K562 (cell line): Measurements from ENCODE around the gene PAH. TPM values are rescaled to one million over a fixed set of nuclear protein-coding genes. Genes with fewer than 3 reads are reported as not detected.

Experiments used
- ATAC-seq: fragments of 200-7000 bp; cut with Tn5 transposase; 3 replicates; pipeline ENCODE4 v1.9.1; 2020; ENCODE audit warnings: moderate library complexity
- BruUV-seq: library from RNA; stranded (reverse); fragments of 400-500 nt; replicated peaks from 2 replicates; lab custom pipeline; 2021; lab: Mats Ljungman, UMichigan
- CTCF ChIA-PET: fragments of 300-600 bp; formaldehyde crosslinking; extraction: SDS; loops from one replicate; lab custom pipeline; 2021; ENCODE audit warnings: low intra/inter-chr PET ratio; lab: Yijun Ruan, JAX
- POLR2A ChIA-PET: fragments of 300-600, 350-650 bp; sonication (Branson Sonifier 250); formaldehyde crosslinking; extraction: SDS; loops from one replicate; lab custom pipeline; 2021; ENCODE audit warnings: antibody characterized with exemption, inconsistent platforms; lab: Yijun Ruan, JAX
- DNase-seq, 4 experiments: peaks; one replicate each; pipeline versions ENCODE4 v3.0.0 to v3.0.0-alpha.2; 2011 to 2018; ENCODE audit warnings: low spot score in 3 of 4, mixed read lengths in 3 of 4; ENCODE audit errors: extremely low read depth in 1 of 4
- FAIRE-seq: peaks from 2 replicates; lab custom pipeline; 2011; peaks lifted over from hg19 to GRCh38; lab: Jason Lieb, UNC
- H2AFZ ChIP-seq: 2 replicates; pipeline ENCODE4 v1.6.0; 2011; ENCODE audit warnings: low read depth, low read length, control low read depth, inconsistent platforms
- H3K27ac ChIP-seq: fragments of 200-600 bp; 3 replicates; pipeline ENCODE4 v1.8.0; 2011; ENCODE audit warnings: low read depth, mild to moderate bottlenecking, control low read depth, inconsistent platforms, low read length, moderate library complexity, mixed read lengths; ENCODE audit errors: extremely low read depth
- H3K27me3 ChIP-seq, 2 experiments: fragments of 300-600 bp in 1 of 2; 2 replicates in 1 of 2; 3 replicates in 1 of 2; pipeline versions ENCODE4 v1.6.0 to v1.8.0; 2011; ENCODE audit warnings: inconsistent platforms in 2 of 2, low read length in 2 of 2, mild to moderate bottlenecking in 1 of 2, mixed read lengths in 1 of 2, moderate library complexity in 1 of 2; ENCODE audit not compliant: control insufficient read depth in 2 of 2, insufficient read depth in 2 of 2
- H3K36me3 ChIP-seq: fragments of 300-600 bp; 3 replicates; pipeline ENCODE4 v1.8.0; 2011; ENCODE audit warnings: mild to moderate bottlenecking, low read length, inconsistent platforms; ENCODE audit not compliant: control insufficient read depth, insufficient read depth
- H3K4me1 ChIP-seq, 2 experiments: fragments of 200-600 bp in 1 of 2; replicated peaks in 1 of 2; 2 replicates in 1 of 2; 3 replicates in 1 of 2; pipeline versions ENCODE4 v1.5.1 to v1.8.0; 2011; ENCODE audit warnings: inconsistent platforms in 2 of 2, low read length in 2 of 2, mild to moderate bottlenecking in 1 of 2, mixed read lengths in 1 of 2, moderate library complexity in 1 of 2; ENCODE audit not compliant: control insufficient read depth in 2 of 2, insufficient read depth in 2 of 2
- H3K4me2 ChIP-seq: 2 replicates; pipeline ENCODE4 v1.6.1; 2011; ENCODE audit warnings: low read length, control low read depth, inconsistent platforms, mixed read lengths; ENCODE audit not compliant: insufficient read depth
- H3K4me3 ChIP-seq: fragments of 200-600 bp; sonication (generic), shearing (Covaris generic); 2 replicates; pipeline ENCODE4 v1.5.1; 2016; ENCODE audit warnings: control low read depth, inconsistent platforms
- H3K79me2 ChIP-seq: fragments of 200-600 bp; 3 replicates; pipeline ENCODE4 v1.8.0; 2011; ENCODE audit warnings: low read length, inconsistent platforms; ENCODE audit not compliant: control insufficient read depth, insufficient read depth
- H3K9ac ChIP-seq, 2 experiments: 2 replicates each; pipeline versions ENCODE4 v1.6.0 to v1.6.1; 2011; ENCODE audit warnings: low read depth in 2 of 2, low read length in 2 of 2, control low read depth in 1 of 2, inconsistent platforms in 1 of 2, mild to moderate bottlenecking in 1 of 2, mixed read lengths in 1 of 2; ENCODE audit not compliant: insufficient read depth in 1 of 2
- H3K9me1 ChIP-seq: one replicate; pipeline ENCODE4 v1.6.0; 2011; ENCODE audit warnings: inconsistent platforms, mild to moderate bottlenecking, low read length, moderate library complexity; ENCODE audit not compliant: control insufficient read depth, insufficient read depth
- H3K9me3 ChIP-seq: replicated peaks from 2 replicates; pipeline ENCODE4 v1.5.1; 2011; ENCODE audit warnings: low read depth, low read length, inconsistent platforms; ENCODE audit not compliant: control insufficient read depth, insufficient read depth
- H4K20me1 ChIP-seq: replicated peaks from 2 replicates; pipeline ENCODE4 v1.6.1; 2011; ENCODE audit warnings: low read length, inconsistent platforms, mixed read lengths; ENCODE audit not compliant: control insufficient read depth, insufficient read depth
- BCL6 ChIP-seq: fragments of 250-450 bp; sonication (Bioruptor Pico); IDR thresholded peaks from 2 replicates; pipeline ENCODE4 v1.4.0; 2020
- BRD9 ChIP-seq: fragments of 450-650 bp; IDR thresholded peaks from 2 replicates; pipeline ENCODE4 v1.6.1; 2018; ENCODE audit warnings: low read depth; ENCODE audit not compliant: partially characterized antibody
- KAT2B ChIP-seq: IDR thresholded peaks from one replicate; pipeline ENCODE4 v1.6.1; 2012; ENCODE audit warnings: low read depth, mild to moderate bottlenecking, control low read depth, inconsistent platforms, low read length, moderate library complexity
- KAT7 ChIP-seq: sonication (generic); formaldehyde crosslinking; IDR thresholded peaks from 2 replicates; pipeline ENCODE4 v1.8.0; 2022; ENCODE audit warnings: missing genetic modification reagents, mild to moderate bottlenecking, borderline replicate concordance
- PCBP2 ChIP-seq: fragments of 200-400 bp; formaldehyde crosslinking; IDR thresholded peaks from 2 replicates; pipeline ENCODE4 v1.6.1; 2018; ENCODE audit warnings: low read length, low read depth, mild to moderate bottlenecking, moderate library complexity; ENCODE audit not compliant: poor library complexity, severe bottlenecking
- WGBS: fragments of 100-300 bp; shearing (Covaris generic); methylation state at CpG from one replicate; pipeline ENCODE4 v1.1.6; 2016; ENCODE audit warnings: low coverage, mixed read lengths; ENCODE audit not compliant: insufficient coverage; ENCODE audit errors: missing lambda C conversion rate; 5-methylcytosine and 5-hydroxymethylcytosine counted together
- in situ Hi-C: fragments of 300-500 bp; cut with MboI; formaldehyde crosslinking; loops from 4 replicates; pipeline ENCODE4 v1.15.0; 2018; ENCODE audit warnings: inconsistent platforms, mixed read lengths
- intact Hi-C: fragments of 100-400 bp; cut with micrococcal nuclease; formaldehyde crosslinking; loops from 2 replicates; pipeline ENCODE4 v1.14.2; 2022
- polyA plus RNA-seq, 8 experiments: library from polyadenylated mRNA; depleted of rRNA in 4 of 8; stranded (reverse) in 5 of 8; unstranded in 3 of 8; fragments of >200 nt; fragmentation: Nextera tagmentation in 2 of 8; fragmentation: Illumina TruSeq in 1 of 8; extraction: Ambion mirVana in 2 of 8; extraction: Trizol in 1 of 8; gene quantifications; 2 replicates each; pipeline versions ENCODE4 v1.2.1 to v1.2.3, GENCODE V29; 2011 to 2014; ENCODE audit warnings: inconsistent platforms in 1 of 8, missing spikeins in 1 of 8
- total RNA-seq, 7 experiments: library from RNA; depleted of rRNA in 6 of 7; stranded (reverse); fragments of >200 nt in 6 of 7; fragmentation: Illumina TruSeq in 2 of 7; extraction: Trizol in 2 of 7; gene quantifications; 2 replicates each; pipeline versions ENCODE4 v1.2.1 to v1.2.3, GENCODE V29; 2011 to 2021; ENCODE audit warnings: low replicate concordance in 1 of 7
- TF ChIP-seq, protein P1 (sequence below): IDR thresholded peaks from 2 replicates; pipeline ENCODE4 v1.6.1; 2016; ENCODE audit warnings: missing genetic modification characterization, missing compliant biosample characterization

The PAH gene
- total and polyA plus RNA-seq, 9 of the 15 experiments (the other 6 are each of a cell fraction or from before 2014, with no cell fraction given), result 0.13 to 0.75 (median 0.69) TPM; not detected in 6

- TF ChIP-seq BRD9, result no peak
- no peak for TF ChIP-seq PCBP2
- no peak for TF ChIP-seq BCL6 (CRISPR knock-in tag)
- TF ChIP-seq KAT7 (CRISPR knock-in tag), result no peak
- TF ChIP-seq, all 486 proteins: peak for 0
Measured at GRCh38 chr12:102966200-102966863, 49.3 kb upstream of the PAH start (continued).

GRCh38 chr12:102965281-102966155 lies 48.5 kb upstream of the PAH start:
- H3K79me2 ChIP-seq, result no peaks in the 10 kb centered on the region
- H3K9me3 ChIP-seq, result no peaks in the 10 kb centered on the region
- no TSS peak for BruUV-seq
- FAIRE-seq, result no peak
- no peak overlapping the region for H3K9ac ChIP-seq
- no peak; the same call in 2 of the 3 replicates for ATAC-seq
- no peak overlapping the region for H3K4me3 ChIP-seq
- no peaks in the 10 kb centered on the region for H3K9me1 ChIP-seq
- no peaks in the 10 kb centered on the region for H4K20me1 ChIP-seq
- no peaks in the 10 kb centered on the region for H3K4me1 ChIP-seq
- no peak for TF ChIP-seq KAT2B
- TF ChIP-seq, protein P1, sequence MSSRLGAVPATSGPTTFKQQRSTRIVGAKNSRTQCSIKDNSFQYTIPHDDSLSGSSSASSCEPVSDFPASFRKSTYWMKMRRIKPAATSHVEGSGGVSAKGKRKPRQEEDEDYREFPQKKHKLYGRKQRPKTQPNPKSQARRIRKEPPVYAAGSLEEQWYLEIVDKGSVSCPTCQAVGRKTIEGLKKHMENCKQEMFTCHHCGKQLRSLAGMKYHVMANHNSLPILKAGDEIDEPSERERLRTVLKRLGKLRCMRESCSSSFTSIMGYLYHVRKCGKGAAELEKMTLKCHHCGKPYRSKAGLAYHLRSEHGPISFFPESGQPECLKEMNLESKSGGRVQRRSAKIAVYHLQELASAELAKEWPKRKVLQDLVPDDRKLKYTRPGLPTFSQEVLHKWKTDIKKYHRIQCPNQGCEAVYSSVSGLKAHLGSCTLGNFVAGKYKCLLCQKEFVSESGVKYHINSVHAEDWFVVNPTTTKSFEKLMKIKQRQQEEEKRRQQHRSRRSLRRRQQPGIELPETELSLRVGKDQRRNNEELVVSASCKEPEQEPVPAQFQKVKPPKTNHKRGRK (tag), result peak; percentile 18; the same call in 1 of the 2 replicates
- in situ Hi-C loops, result no loop called here
- ChIA-PET POLR2A (no interaction called here), CTCF (no interaction called here)
- H3K27me3 ChIP-seq, result peaks cover 2 to 13% of the 10 kb centered on the region in 2 experiments; a peak in 3 of 5 replicates
- no peak for DNase-seq
- WGBS, result 5% methylated on average over 36 of the region's 38 CpGs
- H3K4me2 ChIP-seq, result no peak overlapping the region
- H3K36me3 ChIP-seq, result no peaks in the 10 kb centered on the region
- intact Hi-C loops, result no loop called here
- H2AFZ ChIP-seq, result no peak overlapping the region
- no peak overlapping the region for H3K27ac ChIP-seq
